HG02610 (cell line): ENCODE data around the gene INO80D.
"Not testable (repeated sequence)": the region's sequence is repeated elsewhere in the genome, so short reads cannot be mapped to it uniquely, and the experiment has no call there.

ENCODE experiments used
- ATAC-seq: cut with Tn5 transposase; IDR thresholded peaks from one replicate; pipeline ENCODE4 v1.9.1; 2021; ENCODE audit warnings: mild to moderate bottlenecking, moderate library complexity; ENCODE audit not compliant: unreplicated experiment

Gene INO80D

DNA sequence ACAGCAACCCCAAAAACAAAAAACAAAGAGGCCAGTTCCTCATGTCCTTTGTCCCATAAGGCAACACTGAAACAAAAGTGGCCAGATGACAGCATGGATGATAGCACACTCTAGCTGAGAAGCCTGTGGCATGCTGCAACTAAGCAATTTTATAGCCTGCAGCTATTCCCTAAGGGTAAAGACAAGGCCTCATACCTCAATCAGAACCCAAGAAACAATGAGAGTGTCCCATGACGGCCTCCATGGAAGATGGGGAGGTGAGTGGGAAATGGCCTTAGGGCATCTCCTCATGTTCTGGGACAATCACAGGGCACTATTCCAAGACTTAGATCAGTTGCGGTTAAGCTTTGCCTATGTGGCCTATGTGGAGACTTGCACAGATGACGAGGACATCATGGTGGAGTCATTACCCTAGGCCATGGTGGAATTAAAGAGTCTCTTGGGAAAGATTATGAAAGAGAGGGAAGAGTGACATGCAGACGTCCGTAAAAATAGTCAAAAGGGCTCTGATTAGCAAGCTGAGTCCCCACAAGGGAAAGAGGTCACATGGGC, 103.1 kb downstream of the INO80D start:
- no peak for ATAC-seq

DNA sequence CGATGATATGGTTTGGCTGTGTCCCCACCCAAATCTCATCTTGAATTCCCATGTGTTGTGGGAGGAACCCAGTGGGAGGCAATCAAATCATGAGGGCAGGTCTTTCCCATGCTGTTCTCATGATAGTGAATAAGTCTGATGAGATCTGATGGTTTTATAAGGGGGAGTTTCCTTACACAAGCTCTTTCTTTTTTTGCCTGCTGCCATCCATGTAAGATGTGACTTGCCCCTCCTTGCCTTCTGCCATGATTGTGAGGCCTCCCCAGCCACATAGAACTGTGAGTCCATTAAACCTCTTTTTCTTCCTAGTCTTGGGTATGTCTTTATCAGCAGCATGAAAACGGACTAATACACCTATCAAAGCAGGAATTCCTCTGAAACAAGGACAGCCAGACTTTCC, 107.2 kb downstream of the INO80D start:
- not testable (repeated sequence) for ATAC-seq

DNA sequence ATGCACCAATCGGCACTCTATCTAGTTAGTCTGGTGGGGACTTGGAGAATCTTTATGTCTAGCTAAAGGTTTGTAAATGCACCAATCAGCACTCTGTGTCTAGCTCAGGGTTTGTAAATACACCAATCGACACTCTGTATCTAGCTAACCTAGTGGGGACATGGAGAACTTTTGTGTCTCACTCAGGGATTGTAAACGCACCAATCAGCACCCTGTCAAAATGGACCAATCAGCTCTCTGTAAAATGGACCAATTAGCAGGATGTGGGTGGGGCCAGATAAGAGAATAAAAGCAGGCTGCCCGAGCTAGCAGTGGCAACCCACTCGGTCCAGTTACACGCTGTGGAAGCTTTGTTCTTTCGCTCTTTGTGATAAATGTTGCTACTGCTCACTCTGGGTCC, 108.3 kb downstream of the INO80D start:
- ATAC-seq: not testable (repeated sequence)

DNA sequence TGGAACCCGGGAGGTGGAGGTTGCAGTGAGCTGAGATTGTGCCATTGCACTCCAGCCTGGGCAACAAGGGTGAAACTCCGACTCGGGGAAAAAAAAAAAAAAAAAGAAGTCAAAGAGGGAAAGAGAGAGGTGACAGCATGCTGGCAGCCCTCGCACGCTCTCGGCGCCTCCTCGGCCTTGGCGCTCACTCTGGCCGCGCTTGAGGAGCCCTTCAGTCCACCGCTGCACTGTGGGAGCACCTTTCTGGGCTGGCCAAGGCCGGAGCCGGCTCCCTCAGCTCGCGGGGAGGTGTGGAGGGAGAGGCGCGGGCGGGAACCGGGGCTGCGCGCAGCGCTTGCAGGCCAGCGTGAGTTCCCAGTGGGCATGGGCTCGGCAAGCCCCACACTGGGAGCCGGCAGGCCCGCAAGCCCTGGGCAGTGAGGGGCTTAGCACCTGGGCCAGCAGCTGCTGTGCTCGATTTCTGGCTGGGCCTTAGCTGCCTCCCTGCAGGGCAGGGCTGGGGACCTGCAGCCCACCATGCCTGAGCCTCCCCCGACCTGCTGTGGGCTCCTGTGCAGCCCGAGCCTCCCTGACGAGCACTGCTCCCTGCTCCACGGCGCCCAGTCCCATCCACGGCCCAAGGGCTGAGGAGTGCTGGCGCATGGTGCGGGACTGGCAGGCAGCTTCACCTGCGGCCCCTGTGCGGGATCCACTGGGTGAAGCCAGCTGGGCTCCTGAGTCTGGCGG, 108.9 kb downstream of the INO80D start:
- not testable (repeated sequence) for ATAC-seq

DNA sequence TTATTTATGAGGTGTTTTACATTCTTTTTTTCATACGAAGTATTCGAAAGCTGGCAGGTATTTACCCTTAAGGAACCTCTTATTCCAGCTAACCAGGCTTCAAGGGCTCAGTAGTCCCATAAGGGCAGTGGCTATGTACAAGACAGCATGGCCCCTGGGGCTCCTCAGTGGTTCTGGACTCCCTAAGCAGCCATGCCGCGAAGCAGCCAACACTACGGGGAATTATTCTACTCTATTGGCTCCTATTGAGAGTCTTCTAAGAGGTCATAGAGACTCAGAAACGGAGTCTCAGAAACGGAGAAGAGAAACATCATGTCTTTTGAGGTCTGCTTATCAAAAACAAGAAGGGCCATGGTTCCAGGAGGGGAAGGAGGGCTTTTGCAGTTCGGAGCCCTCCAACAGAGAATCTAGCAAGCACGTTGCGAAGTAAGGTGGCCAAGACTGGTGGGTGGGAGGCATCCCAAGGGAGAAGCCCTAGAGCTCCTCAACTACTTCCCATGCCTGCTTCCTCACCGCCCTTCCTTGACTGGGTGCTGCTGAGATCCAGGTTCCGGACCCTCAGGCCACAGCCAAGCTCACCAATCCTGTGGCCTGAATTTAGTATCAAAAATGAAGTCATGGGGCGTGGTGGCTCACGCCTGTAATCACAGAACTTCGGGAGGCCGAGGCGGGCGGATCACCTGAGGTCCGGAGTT, 109.7 kb downstream of the INO80D start:
- no peak for ATAC-seq

DNA sequence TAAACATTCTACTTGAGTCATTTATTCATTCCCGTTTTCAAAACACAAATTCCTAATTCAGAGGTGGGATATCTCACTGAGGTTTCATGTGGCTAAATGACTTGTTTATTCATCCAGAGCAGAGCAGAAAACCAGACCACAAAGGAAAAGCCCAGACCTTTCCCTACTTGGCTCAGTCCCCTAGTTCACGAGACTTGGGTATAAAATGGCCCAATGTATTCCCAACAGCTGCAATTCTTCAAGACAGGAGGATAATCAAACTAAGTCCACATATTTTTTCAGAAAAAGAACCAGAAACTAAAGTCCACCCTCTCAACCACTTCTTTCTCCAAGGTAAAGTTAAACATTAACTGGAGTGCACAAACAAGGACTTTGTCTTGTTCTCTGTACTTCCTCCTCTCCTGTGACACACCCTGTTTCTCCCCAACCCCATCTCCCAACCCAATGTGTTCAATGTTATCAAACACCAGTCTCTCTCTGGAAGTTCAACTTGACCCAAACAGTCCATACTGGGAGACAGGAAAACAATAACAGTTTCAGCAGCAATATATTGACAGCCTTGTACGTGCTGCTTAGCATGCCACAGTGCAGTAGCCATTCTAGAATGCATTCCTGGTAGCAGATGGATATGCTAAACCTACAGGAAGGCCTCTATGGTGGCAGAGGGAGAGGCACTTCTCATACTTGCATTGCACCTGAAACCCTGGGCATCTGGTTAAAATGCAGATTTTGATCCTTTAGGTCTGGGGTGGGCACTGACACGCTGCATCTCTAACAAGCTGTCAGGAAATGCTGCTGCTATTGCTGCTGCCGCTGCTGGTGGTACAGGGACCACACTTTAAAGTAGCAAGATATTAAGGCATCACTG, 110.7 kb downstream of the INO80D start:
- ATAC-seq: no peak

DNA sequence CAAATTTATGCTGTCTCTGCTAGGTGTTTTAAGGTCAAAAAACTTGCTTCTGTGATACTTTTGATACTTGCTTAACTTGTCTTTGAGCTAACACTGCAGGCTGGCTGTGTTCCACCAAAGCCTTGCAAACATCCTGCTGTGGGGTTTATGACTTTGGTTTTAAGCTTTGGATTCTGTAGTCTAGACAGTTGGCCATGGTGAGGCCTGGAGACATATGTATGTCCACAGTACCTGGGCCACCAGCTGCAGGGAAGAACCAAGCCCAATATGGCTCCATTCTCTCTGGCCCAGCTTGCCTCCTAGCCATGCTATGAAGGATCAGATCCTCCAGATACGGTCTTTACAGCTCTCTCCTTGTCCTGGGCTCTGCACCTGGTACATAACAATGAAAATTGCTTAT, 113.9 kb downstream of the INO80D start:
- no peak for ATAC-seq

DNA sequence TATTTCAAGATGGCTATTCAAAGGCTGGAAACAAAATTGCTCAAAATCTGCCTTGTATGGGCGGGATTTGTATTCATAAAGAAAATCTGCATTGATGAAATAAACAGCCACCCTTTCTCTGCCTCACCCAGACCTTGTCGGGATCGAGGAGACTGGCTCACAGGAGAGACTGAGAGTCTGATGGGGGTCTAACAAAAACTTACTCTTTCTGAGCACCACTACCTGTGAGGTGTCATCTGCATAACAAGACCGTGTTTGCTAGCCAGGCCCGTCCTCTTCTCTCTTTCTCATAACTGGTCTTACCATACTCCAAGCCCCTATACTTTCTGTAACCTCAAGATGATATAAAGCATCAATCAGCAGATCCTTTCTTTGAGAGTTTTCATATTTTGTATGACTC, 115.6 kb downstream of the INO80D start:
- no peak for ATAC-seq

DNA sequence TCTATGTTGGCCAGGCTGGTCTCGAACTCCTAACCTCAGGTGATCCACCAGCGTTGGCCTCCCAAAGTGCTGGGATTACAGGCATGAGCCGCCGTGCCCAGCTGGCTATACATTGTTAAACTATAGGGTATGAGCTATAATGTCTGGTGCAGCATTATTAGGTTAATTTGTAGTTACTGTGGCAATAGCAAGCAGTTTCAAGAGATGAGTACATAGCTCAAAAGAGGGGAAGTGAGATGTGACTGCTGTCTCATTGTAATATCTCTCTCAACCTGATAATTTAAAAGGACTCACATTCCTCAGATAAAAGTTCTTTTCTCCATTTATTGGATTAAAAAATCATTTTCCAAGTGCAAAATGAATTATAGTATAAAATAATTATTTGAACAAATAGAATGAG, 116.4 kb downstream of the INO80D start:
- no peak for ATAC-seq

DNA sequence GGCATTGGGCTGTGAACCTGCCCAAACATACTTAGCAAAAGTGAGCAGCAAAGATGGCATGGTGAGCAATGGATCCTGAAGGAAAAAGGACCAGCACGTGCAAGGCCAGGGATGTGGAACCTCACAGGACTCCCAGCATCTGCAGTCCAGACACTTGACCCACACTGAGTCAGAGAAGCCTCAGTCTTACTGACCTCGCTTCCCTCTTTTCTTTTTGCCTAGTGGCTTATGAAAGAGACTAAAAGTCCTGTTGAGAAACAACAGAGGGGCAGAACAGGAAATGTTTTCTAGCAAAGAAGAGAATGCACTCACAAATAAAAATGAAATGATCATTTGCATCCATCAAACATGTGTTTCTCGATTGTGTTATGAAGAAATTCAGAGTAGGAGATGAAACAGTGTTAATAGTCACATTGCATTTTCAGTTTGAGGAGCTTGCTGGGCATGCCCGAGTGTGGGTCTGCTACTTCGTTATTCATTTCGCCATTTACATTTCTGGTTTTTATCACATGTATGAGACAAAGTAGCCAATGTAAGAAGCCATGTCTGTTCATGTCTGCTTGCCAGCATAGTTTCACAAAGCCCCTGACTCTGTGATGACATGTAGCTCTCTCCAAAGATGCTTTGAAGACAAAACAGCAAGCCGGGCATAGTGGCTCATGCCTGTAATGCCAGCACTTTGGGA, 118.4 kb downstream of the INO80D start:
- ATAC-seq: no peak

DNA sequence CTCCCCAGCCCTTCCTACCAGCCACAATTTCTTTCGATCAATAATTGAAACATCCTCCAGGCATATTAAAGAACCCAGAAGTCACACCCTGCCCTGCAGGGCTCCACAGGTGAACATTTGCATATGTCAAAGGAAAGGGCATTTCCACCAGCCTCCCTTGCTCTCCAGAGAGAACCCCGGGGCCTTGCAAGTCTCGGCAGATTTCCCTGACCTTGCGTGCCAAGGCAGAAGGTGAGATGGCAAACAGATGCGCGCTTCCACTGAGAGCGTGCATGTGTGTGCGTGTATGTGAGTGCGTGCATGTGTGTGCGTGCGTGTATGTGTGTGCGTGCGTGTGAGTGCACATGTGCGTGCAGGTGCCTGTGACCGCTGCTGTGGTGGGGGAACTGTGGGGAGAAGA, 120.3 kb downstream of the INO80D start:
- ATAC-seq: no peak

DNA sequence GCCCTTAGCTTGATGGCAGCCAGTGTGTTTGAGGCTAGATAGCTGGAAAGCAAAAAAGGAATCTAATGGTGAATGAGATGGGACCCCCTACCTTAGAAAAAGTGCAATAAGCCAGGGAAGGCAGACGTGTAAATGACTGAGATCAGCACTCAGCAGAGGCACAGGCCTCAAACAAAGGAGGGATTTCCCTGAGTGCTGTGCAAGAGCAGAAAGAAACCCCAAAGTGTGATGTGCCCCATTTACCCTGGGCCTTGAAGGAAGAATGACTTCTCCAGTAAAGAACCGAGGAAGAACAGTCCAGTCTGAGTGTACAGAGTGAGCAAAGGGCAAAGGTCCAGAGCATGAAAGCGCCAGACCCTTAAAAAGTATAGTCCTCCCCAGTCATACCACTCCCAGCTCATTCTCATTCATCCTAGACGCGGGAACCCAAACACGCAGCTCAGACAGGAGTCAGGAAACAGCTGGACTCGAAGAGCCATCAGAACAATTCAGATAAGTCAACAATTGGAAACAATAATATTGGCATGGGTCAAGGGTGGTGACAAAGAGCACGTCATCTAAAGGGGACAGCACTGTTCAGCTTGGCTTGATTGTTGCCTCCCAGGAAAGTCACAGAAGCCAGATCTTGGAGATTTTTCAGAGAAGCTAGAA, 121.7 kb downstream of the INO80D start:
- no peak for ATAC-seq

DNA sequence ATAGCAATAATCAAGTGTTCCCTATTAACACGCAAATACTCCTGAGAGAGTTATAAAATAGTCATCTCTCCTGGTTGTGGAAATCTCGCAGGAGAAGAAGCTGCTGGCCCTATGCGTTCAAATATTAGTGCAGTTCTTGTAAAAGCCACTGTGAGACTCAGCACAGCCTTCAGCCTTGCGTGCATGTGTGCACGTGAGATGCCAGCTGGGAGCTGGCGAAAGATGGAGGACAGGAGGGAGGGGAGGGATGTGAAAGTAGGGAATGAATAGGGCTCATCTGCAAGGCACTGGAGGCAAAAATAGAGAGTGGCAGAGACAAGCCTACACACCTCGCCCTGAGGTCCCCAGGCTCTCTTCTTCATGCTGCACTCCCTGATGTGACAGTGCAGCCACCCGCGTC, 126.5 kb downstream of the INO80D start:
- ATAC-seq: no peak

DNA sequence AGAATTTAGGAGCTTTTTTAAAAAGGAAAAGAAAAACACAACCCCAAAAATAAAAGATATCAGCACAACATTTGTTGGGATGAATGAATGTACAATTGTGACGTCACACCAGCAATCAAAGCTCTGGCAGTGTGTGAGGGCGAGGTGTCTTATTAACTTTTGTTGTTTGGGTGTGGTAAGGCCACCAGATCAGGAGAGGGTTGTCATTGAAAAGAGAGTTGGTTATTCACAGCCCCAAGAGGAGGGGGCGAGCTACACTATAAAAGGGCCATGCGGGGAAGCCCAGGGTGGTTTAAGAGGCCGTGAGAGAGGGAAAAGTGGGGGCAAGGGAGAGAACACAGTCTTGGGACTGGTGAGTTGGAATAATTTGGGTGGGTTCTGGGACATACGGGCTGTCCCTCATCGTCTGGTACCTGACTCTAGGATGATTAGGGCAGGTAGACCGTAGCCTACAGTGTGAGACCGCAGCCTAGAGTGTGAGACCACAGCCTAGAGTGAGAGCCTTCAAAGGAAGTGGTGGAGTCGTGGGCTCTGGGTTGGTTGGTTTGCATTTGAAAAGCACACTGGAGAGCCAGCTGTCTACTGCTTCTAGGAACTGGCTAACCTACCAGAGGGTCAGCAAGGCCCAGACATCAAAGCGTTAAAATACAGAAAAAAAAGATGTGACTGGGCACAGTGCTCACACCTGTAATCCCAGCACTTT, 128.4 kb downstream of the INO80D start:
- ATAC-seq: no peak

DNA sequence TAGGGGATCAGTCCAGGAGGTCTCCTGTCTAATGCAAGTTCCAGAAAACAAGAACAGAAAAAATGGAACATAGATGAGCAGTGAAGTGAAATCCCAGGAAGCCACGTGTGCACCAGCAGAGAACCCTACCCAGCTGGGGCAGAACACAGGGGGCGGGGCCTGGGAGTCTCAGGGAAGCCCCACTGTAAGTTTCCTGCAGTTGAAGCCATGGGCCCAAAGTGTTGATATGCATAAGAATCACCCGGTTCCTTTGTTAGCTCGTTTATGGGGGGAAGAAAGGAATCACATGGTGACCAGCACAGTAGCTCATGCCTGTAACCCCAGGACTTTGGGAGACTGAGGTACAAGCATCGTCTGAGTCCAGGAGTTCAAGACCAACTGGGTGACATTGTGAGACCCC, 131.3 kb downstream of the INO80D start:
- no peak for ATAC-seq

DNA sequence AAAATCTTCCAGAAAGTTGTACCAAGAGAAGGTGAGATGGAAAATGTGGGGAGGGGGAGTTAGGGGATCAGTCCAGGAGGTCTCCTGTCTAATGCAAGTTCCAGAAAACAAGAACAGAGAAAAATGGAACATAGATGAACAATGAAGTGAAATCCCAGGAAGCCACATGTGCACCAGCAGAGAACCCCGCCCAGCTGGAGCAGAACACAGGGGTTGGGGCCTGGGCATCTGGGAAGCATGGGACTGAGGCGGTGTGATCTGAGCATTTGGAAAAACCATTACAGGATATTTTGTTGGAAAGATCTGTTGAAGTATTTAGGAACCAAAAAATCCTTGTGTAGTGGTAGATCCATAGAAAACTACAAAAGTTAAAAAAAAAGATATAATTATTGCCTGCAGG, 133.7 kb downstream of the INO80D start:
- ATAC-seq: no peak

DNA sequence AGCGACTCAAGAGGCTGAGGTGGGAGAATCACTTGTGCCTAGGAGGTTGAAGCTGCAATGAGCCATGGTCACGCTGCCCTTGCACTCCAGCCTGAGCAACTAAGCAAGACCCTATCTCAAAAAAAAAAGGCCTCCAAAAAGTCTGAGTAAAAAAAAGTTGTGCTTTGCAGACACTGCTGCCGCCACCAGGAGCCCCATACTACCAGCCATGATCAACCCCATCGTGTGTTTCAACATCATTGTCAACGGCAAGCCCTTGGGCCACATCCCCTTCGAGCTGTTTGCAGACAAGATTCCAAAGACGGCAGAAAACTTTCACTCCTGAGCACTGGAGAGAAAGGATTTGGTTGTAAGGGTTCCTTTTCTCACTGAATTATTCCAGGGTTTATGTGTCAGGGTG, 137.1 kb downstream of the INO80D start:
- ATAC-seq: no peak

DNA sequence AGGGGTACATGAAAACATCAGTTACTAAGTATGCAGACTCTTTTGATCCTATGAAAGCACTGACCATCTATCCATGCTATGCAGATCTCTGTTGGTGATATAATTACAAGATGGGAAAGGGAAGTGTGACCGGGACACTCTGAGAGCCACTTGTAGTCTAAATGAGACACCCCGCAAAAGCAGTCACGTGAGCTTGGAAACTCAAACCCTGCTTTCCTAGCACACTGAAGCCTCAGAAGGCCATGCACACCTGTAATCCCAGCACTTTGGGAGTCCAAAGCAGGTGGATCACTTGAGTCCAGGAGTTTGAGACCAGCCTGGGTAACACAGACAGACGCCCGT, 137.5 kb downstream of the INO80D start:
- ATAC-seq: no peak

DNA sequence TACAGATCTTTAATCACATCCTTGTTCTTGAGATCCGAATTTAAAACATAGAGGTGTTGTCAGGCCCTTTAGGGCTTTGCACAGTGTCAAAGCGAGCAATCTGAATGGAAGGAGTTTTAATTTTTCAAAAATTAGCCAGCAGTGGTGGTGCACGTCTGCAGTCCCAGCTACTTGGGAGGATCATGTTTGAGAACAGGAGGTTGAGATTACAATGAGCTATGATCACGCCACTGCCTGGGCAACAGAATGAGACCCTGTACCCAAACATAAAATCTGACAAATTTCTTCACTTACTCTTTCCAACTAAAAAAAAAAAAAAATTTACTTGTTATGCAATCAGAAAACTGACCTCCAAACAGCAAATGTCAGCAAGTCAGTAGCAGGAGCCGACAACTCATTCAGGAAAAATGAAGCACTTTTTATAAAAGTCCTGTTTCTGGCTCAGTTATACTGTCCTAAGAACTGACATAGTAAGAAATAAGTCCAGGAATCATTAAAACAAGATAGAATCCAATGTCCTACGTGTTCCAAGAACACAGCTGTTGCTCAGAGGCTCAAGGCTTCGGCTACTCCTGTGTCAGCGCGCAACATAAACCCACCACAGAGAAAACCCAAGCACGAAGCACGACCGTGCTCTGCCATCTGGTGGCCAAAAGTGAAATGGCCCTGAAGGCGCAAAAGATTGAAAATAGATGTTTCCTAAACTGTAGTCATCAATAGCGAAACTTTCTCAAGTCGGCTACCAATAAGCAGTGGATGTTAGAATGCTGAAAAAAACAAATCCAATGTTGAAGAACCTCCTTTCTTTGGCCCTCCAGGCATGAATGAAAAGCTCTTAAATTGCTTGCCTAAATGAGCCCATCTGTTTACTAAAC, 138.1 kb downstream of the INO80D start:
- peak; percentile 88 for ATAC-seq
